ENCODE measurements around the gene COL6A1. TPM values are rescaled to one million over a fixed set of nuclear protein-coding genes. Genes with fewer than 3 reads are reported as not detected.

COL6A1 gene
- total RNA-seq, 1 donor from 2014 or later: 48.0 TPM

Other genes with a start within 250 kb of the COL6A1 start
- gene COL6A2, start 116.3 kb downstream of the COL6A1 start, total RNA-seq: 34.9 TPM
- 668 TPM for gene FTCD, start 173.8 kb downstream of the COL6A1 start, total RNA-seq
- 0.40 TPM for gene SPATC1L, start 202.7 kb downstream of the COL6A1 start, total RNA-seq
- gene LSS, start 247.0 kb downstream of the COL6A1 start, total RNA-seq: 67.9 TPM

Data from left lobe of liver (tissue), 1 donor.